Fibroblast of lung (primary cell): ENCODE measurements around the gene WDR48. TPM values are rescaled to one million over a fixed set of nuclear protein-coding genes. Genes with fewer than 3 reads are reported as not detected.

ENCODE experiments used
- DNase-seq, 2 donors: peaks; one replicate each; pipeline versions ENCODE4 v3.0.0 to v3.0.0-alpha.2; 2010; ENCODE audit warnings: low read depth in 2 of 2
- H2AFZ ChIP-seq: 2 replicates; pipeline ENCODE4 v1.5.1; 2012; ENCODE audit warnings: low read length, control low read depth, inconsistent platforms
- H3K27ac ChIP-seq: 2 replicates; pipeline ENCODE4 v1.5.1; 2011; ENCODE audit warnings: low read length, control low read depth; ENCODE audit not compliant: insufficient read depth
- H3K27me3 ChIP-seq: 2 replicates; pipeline ENCODE4 v1.5.1; 2011; ENCODE audit warnings: mild to moderate bottlenecking, low read length; ENCODE audit not compliant: control insufficient read depth, insufficient read depth
- H3K36me3 ChIP-seq: 2 replicates; pipeline ENCODE4 v1.5.1; 2011; ENCODE audit warnings: low read length; ENCODE audit not compliant: control insufficient read depth, insufficient read depth
- H3K4me1 ChIP-seq: 2 replicates; pipeline ENCODE4 v1.5.1; 2011; ENCODE audit warnings: low read length; ENCODE audit not compliant: control insufficient read depth, insufficient read depth; ENCODE audit errors: extremely low read depth
- H3K4me2 ChIP-seq: 2 replicates; pipeline ENCODE4 v1.5.1; 2011; ENCODE audit warnings: low read length, control low read depth; ENCODE audit not compliant: insufficient read depth; ENCODE audit errors: extremely low read depth
- H3K4me3 ChIP-seq, 4 experiments: fragments of 200-600 bp in 1 of 4; sonication (generic) in 1 of 4; replicated peaks in 1 of 4; 2 replicates each; pipeline ENCODE4 v1.5.1; 2011 to 2016; ENCODE audit warnings: low read length in 4 of 4, low read depth in 3 of 4, mild to moderate bottlenecking in 3 of 4, control low read depth in 2 of 4, inconsistent platforms in 1 of 4, mixed read lengths in 1 of 4; ENCODE audit not compliant: insufficient read depth in 1 of 4; ENCODE audit errors: control extremely low read depth in 1 of 4
- H3K79me2 ChIP-seq: 2 replicates; pipeline ENCODE4 v1.5.1; 2012; ENCODE audit warnings: mild to moderate bottlenecking, low read length, inconsistent platforms; ENCODE audit not compliant: control insufficient read depth, insufficient read depth
- H3K9ac ChIP-seq: 2 replicates; pipeline ENCODE4 v1.5.1; 2011; ENCODE audit warnings: mild to moderate bottlenecking, low read length, control low read depth; ENCODE audit not compliant: insufficient read depth
- H3K9me3 ChIP-seq: 2 replicates; pipeline ENCODE4 v1.5.1; 2012; ENCODE audit warnings: low read depth, low read length; ENCODE audit not compliant: control insufficient read depth, insufficient read depth
- H4K20me1 ChIP-seq: 2 replicates; pipeline ENCODE4 v1.5.1; 2011; ENCODE audit warnings: low read length; ENCODE audit not compliant: control insufficient read depth, insufficient read depth; ENCODE audit errors: extremely low read depth
- CTCF ChIP-seq, 2 donors: IDR thresholded peaks in 1 of 2; conservative IDR thresholded peaks in 1 of 2; 1 replicate in 1 of 2; 2 replicates in 1 of 2; pipeline ENCODE4 v1.5.1; 2011 to 2012; ENCODE audit warnings: low read length in 2 of 2, control low read depth in 1 of 2, inconsistent platforms in 1 of 2, low read depth in 1 of 2, mild to moderate bottlenecking in 1 of 2
- EZH2 ChIP-seq: IDR thresholded peaks from 2 replicates; pipeline ENCODE4 v1.5.1; 2012; ENCODE audit warnings: low read length, control low read depth, mild to moderate bottlenecking; ENCODE audit errors: missing control alignments
- polyA plus RNA-seq, 2 donors: library from polyadenylated mRNA; depleted of rRNA in 1 of 2; stranded (reverse) in 1 of 2; unstranded in 1 of 2; fragments of >200 nt; gene quantifications; 2 replicates each; pipeline ENCODE4 v1.2.1, GENCODE V29; 2011 to 2012; ENCODE audit warnings: missing spikeins in 1 of 2
- total RNA-seq: library from RNA; depleted of rRNA; stranded (reverse); fragments of >200 nt; gene quantifications from 2 replicates; pipeline ENCODE4 v1.2.1, GENCODE V29; 2014

The WDR48 gene
- total and polyA plus RNA-seq, 2 donors (not counting 1 experiment from before 2014, with no cell fraction given): 35.1 to 44.9 TPM

- no peak overlapping the region for H2AFZ ChIP-seq
- no peaks in the 10 kb centered on the region for H3K4me1 ChIP-seq
- H4K20me1 ChIP-seq: no peaks in the 10 kb centered on the region
- TF ChIP-seq EZH2: no peak
- no peaks in the 10 kb centered on the region for H3K79me2 ChIP-seq
- no peaks in the 10 kb centered on the region for H3K9me3 ChIP-seq
- H3K4me3 ChIP-seq: no peak overlapping the region
- no peaks in the 10 kb centered on the region for H3K27me3 ChIP-seq
- no peaks in the 10 kb centered on the region for H3K36me3 ChIP-seq
- no peak overlapping the region for H3K9ac ChIP-seq
- DNase-seq: no peak
- H3K27ac ChIP-seq: no peak overlapping the region
- no peak overlapping the region for H3K4me2 ChIP-seq
Measured at GRCh38 chr3:39132096-39133092, 80.6 kb downstream of the WDR48 start.

GRCh38 chr3:39133093-39133490, 81.3 kb downstream of the WDR48 start:
- Histone ChIP-seq H3K9ac (no peak overlapping the region), H3K4me2 (no peak overlapping the region), H2AFZ (no peak overlapping the region), H3K4me3 (no peak overlapping the region), H3K27me3 (no peaks in the 10 kb centered on the region), H3K79me2 (no peaks in the 10 kb centered on the region), H3K36me3 (no peaks in the 10 kb centered on the region), H3K9me3 (no peaks in the 10 kb centered on the region), H3K4me1 (no peaks in the 10 kb centered on the region), H3K27ac (no peak overlapping the region), H4K20me1 (no peaks in the 10 kb centered on the region)
- TF ChIP-seq CTCF (conservative IDR thresholded peaks at IDR 0.05 in 1 of 2, IDR thresholded peaks at IDR 0.05 in 1 of 2; ENCODE audit: low read depth in 1 of 2, low read length in 2 of 2) (no peak), EZH2 (no peak)
- DNase-seq: no peak

- no peak for DNase-seq
- Histone ChIP-seq H3K4me2 (no peak overlapping the region), H3K9me3 (no peaks in the 10 kb centered on the region), H3K4me3 (no peak overlapping the region), H3K27ac (no peak overlapping the region), H3K27me3 (no peaks in the 10 kb centered on the region), H3K9ac (no peak overlapping the region), H2AFZ (no peak overlapping the region), H4K20me1 (no peaks in the 10 kb centered on the region), H3K79me2 (no peaks in the 10 kb centered on the region), H3K36me3 (no peaks in the 10 kb centered on the region), H3K4me1 (no peaks in the 10 kb centered on the region)
- TF ChIP-seq EZH2: no peak
- no peak for TF ChIP-seq CTCF (conservative IDR thresholded peaks at IDR 0.05 in 1 of 2, IDR thresholded peaks at IDR 0.05 in 1 of 2; ENCODE audit: low read depth in 1 of 2, low read length in 2 of 2)
Measured at GRCh38 chr3:39133822-39134221, 82.0 kb downstream of the WDR48 start.
